DOHH2 (cell line): Measurements from ENCODE around the gene ENPP7.

ENCODE experiments used
- H3F3A ChIP-seq: fragments of 200-600 bp; sonication (generic), shearing (Covaris generic); 2 replicates; pipeline ENCODE4 v1.6.0; 2016; ENCODE audit warnings: antibody characterized with exemption, mild to moderate bottlenecking; ENCODE audit not compliant: control insufficient read depth, insufficient read depth
- H3K27ac ChIP-seq: fragments of 200-600 bp; sonication (generic); 2 replicates; pipeline ENCODE4 v1.5.1; 2014; ENCODE audit warnings: low read depth, mild to moderate bottlenecking, low read length, moderate library complexity
- H3K27me3 ChIP-seq: fragments of 200-600 bp; sonication (generic); 2 replicates; pipeline ENCODE4 v1.6.1; 2014; ENCODE audit warnings: mild to moderate bottlenecking, low read length, mixed read lengths; ENCODE audit not compliant: control insufficient read depth
- H3K36me3 ChIP-seq: fragments of 200-600 bp; sonication (generic); 2 replicates; pipeline ENCODE4 v1.6.1; 2014; ENCODE audit warnings: mild to moderate bottlenecking, low read length, moderate library complexity, mixed read lengths; ENCODE audit not compliant: control insufficient read depth
- H3K4me1 ChIP-seq: fragments of 200-600 bp; sonication (generic); 2 replicates; pipeline ENCODE4 v1.6.1; 2014; ENCODE audit warnings: mild to moderate bottlenecking, low read length, mixed read lengths; ENCODE audit not compliant: control insufficient read depth
- H3K4me2 ChIP-seq: fragments of 200-600 bp; sonication (generic); 2 replicates; pipeline ENCODE4 v1.6.0; 2014; ENCODE audit warnings: mild to moderate bottlenecking, low read length, moderate library complexity
- H3K4me3 ChIP-seq: fragments of 200-600 bp; sonication (generic); 2 replicates; pipeline ENCODE4 v1.5.1; 2014; ENCODE audit warnings: mild to moderate bottlenecking, low read length, mixed read lengths
- H3K79me2 ChIP-seq: fragments of 200-600 bp; sonication (generic); 2 replicates; pipeline ENCODE4 v1.6.1; 2014; ENCODE audit warnings: mild to moderate bottlenecking, low read length, mixed read lengths; ENCODE audit not compliant: control insufficient read depth
- H3K9me2 ChIP-seq: fragments of 200-600 bp; sonication (generic); replicated peaks from 2 replicates; pipeline ENCODE4 v1.6.1; 2014; ENCODE audit warnings: mild to moderate bottlenecking, low read length, mixed read lengths; ENCODE audit not compliant: control insufficient read depth
- H3K9me3 ChIP-seq: fragments of 200-600 bp; sonication (generic); 2 replicates; pipeline ENCODE4 v1.6.1; 2014; ENCODE audit warnings: antibody characterized with exemption, low read length, mixed read lengths; ENCODE audit not compliant: control insufficient read depth, insufficient read depth
- H4K20me1 ChIP-seq: fragments of 200-600 bp; sonication (generic); 2 replicates; pipeline ENCODE4 v1.6.0; 2014; ENCODE audit warnings: low read depth, mild to moderate bottlenecking, antibody characterized with exemption, low read length, moderate library complexity; ENCODE audit not compliant: control insufficient read depth, insufficient read depth
- EZH2phosphoT487 ChIP-seq: fragments of 200-600 bp; sonication (generic); IDR thresholded peaks from 2 replicates; pipeline ENCODE4 v1.6.1; 2017; ENCODE audit warnings: borderline replicate concordance, mild to moderate bottlenecking, antibody characterized with exemption, low read length, moderate library complexity, mixed read lengths
- TF ChIP-seq, protein P1 (sequence below): fragments of 200-600 bp; sonication (generic); IDR thresholded peaks from one replicate; pipeline ENCODE4 v1.5.1; 2014; ENCODE audit warnings: antibody characterized with exemption, mild to moderate bottlenecking, low read depth, low read length; ENCODE audit not compliant: poor library complexity, severe bottlenecking

ENPP7 gene

DNA sequence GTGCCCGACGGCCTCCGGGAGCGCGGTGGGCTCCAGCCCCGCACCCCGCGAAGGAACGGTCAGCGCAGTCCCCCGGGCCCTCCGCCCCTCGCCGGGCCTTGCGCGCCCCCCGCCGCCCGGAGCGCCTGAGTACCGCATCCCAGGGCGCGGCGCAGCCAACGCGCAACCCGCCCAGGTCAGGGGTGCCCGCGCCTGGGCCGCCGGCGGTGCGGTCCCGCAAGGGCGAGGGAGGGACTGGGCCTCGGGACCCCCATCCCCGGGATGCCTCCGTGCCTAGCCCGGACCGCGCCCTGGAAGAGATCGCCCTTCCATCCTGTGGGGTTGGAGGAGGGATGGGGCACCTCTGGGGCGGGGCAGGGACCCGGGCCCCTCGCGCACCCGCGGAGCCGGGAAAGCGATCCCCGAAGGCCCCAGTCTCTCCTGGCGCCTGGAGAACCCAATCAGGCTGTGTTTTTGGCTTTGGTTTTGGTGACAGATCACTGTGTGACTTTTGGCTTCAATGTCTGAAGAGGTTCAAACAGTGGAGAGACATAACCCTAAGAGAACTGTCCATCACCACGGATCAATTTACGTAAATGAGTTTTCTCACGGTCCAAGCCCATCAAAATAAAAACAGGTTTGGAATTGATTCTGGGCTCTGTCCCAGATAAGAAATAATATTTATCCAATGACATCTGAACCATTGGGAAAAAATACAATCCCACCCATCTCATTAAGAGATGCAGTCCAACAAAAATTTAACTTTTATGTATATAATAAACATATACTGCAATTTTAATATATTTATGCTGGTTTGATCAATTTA lies 17.8 kb downstream of the ENPP7 start:
- Histone ChIP-seq H3K4me1 (no peaks in the 10 kb centered on the region), H4K20me1 (no peaks in the 10 kb centered on the region)
- TF ChIP-seq, protein P1, sequence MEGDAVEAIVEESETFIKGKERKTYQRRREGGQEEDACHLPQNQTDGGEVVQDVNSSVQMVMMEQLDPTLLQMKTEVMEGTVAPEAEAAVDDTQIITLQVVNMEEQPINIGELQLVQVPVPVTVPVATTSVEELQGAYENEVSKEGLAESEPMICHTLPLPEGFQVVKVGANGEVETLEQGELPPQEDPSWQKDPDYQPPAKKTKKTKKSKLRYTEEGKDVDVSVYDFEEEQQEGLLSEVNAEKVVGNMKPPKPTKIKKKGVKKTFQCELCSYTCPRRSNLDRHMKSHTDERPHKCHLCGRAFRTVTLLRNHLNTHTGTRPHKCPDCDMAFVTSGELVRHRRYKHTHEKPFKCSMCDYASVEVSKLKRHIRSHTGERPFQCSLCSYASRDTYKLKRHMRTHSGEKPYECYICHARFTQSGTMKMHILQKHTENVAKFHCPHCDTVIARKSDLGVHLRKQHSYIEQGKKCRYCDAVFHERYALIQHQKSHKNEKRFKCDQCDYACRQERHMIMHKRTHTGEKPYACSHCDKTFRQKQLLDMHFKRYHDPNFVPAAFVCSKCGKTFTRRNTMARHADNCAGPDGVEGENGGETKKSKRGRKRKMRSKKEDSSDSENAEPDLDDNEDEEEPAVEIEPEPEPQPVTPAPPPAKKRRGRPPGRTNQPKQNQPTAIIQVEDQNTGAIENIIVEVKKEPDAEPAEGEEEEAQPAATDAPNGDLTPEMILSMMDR = no peak
- no peak for TF ChIP-seq EZH2phosphoT487

DNA sequence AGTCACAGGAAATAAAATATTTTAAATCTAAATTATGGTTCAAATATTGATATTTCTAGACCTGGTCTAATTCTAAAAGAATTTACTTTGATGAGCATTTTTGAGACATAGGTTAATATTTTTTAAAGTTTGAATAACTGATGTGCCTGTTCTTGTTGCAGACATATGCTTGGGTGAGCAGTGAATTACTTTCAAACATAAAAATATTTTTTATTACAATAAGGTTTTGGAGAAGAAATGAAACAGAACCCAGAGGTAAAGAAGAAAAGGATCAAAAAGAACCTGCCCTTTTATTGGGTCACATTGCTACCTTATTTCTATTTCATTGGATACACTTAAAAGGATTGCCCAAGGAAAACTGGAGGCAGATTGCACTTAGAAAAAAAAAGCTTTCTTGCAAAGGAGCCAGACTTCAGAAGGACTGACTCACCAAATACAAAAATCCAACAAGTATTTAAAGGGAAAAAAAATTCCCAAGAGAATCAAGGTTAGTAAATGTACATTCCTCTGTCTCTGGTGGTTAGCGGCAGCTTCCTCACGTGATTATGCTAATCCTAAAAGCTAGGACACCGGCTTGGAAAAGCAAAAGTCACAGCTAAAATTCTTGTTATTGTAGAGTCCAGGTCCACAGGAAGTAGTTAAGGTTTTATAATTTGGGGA lies 18.5 kb downstream of the ENPP7 start:
- Histone ChIP-seq H3K9me2 (no peaks in the 10 kb centered on the region), H3K79me2 (no peaks in the 10 kb centered on the region), H3K36me3 (no peaks in the 10 kb centered on the region), H3K4me1 (no peaks in the 10 kb centered on the region), H3K27me3 (peaks cover 6% of the 10 kb centered on the region; the same call in 1 of the 2 replicates), H4K20me1 (no peaks in the 10 kb centered on the region), H3K4me2 (no peak overlapping the region), H3F3A (peaks cover 7% of the 10 kb centered on the region; the same call in 1 of the 2 replicates), H3K27ac (no peak overlapping the region), H3K9me3 (no peaks in the 10 kb centered on the region), H3K4me3 (no peak overlapping the region)
- TF ChIP-seq, protein P1 = no peak
- no peak for TF ChIP-seq EZH2phosphoT487

More for the DNA sequence above, 17.8 kb downstream of the ENPP7 start:
- Histone ChIP-seq H3F3A (peaks cover 7% of the 10 kb centered on the region; the same call in 1 of the 2 replicates), H3K9me3 (no peaks in the 10 kb centered on the region), H3K79me2 (no peaks in the 10 kb centered on the region), H3K9me2 (no peaks in the 10 kb centered on the region), H3K27me3 (peaks cover 6% of the 10 kb centered on the region), H3K27ac (no peak overlapping the region), H3K4me3 (no peak overlapping the region), H3K4me2 (no peak overlapping the region), H3K36me3 (no peaks in the 10 kb centered on the region)

DNA sequence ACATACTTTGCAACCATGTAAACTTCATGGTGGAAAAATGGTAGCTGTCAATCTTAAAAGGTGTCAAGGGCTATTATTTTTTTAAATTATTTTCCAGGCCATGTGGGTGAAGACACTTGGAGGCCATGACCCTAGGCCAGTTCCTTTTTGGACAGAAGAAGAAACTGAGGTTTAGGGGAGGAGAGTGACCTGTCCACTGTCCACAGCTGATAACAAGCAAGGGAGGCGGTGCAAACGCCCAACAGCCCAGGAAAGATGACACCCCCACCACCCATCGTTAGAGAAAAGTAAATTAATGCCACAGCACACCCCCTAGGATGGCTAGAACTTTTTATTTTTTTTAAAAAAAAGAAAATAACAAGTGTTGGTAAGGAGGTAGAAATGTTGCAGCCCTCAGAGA lies 19.2 kb downstream of the ENPP7 start:
- H3K4me1 ChIP-seq = no peaks in the 10 kb centered on the region
- H3K79me2 ChIP-seq = no peaks in the 10 kb centered on the region
- H3K27ac ChIP-seq = no peak overlapping the region
- no peaks in the 10 kb centered on the region for H3K9me3 ChIP-seq
- H3K36me3 ChIP-seq = no peaks in the 10 kb centered on the region
- H3K4me3 ChIP-seq = no peak overlapping the region
- no peak overlapping the region for H3K4me2 ChIP-seq
- H3K27me3 ChIP-seq = peaks cover 6% of the 10 kb centered on the region; the same call in 1 of the 2 replicates
- H4K20me1 ChIP-seq = no peaks in the 10 kb centered on the region
- peaks cover 7% of the 10 kb centered on the region; the same call in 1 of the 2 replicates for H3F3A ChIP-seq
- TF ChIP-seq, protein P1 = no peak
- no peak for TF ChIP-seq EZH2phosphoT487
- H3K9me2 ChIP-seq = no peaks in the 10 kb centered on the region
